Testis (tissue), 2 donors: Measurements from ENCODE around the gene ANKRD11.

ENCODE experiments used
- CTCF ChIP-seq, 3 experiments: fragments of 450-650 bp in 2 of 3; fragments of 200-600 bp in 1 of 3; sonication (generic) in 1 of 3; IDR thresholded peaks; one replicate each; pipeline ENCODE4 v1.5.1; 2016 to 2019; ENCODE audit warnings: antibody characterized with exemption in 3 of 3, mild to moderate bottlenecking in 2 of 3, moderate library complexity in 1 of 3
- POLR2A ChIP-seq: fragments of 450-650 bp; IDR thresholded peaks from one replicate; pipeline ENCODE4 v1.6.1; 2017; ENCODE audit warnings: antibody characterized with exemption, mild to moderate bottlenecking, moderate library complexity

GRCh38 chr16:89525146-89525913, 35.0 kb upstream of the ANKRD11 start:
- no peak for TF ChIP-seq CTCF (IDR thresholded peaks at IDR 0.05)
- no peak for TF ChIP-seq POLR2A
